HG03135 (cell line): ENCODE results near the gene KCNK5.

Source experiments
- ATAC-seq: cut with Tn5 transposase; IDR thresholded peaks from one replicate; pipeline ENCODE4 v1.9.1; 2021; ENCODE audit warnings: mild to moderate bottlenecking, moderate library complexity; ENCODE audit not compliant: unreplicated experiment

The KCNK5 gene

DNA sequence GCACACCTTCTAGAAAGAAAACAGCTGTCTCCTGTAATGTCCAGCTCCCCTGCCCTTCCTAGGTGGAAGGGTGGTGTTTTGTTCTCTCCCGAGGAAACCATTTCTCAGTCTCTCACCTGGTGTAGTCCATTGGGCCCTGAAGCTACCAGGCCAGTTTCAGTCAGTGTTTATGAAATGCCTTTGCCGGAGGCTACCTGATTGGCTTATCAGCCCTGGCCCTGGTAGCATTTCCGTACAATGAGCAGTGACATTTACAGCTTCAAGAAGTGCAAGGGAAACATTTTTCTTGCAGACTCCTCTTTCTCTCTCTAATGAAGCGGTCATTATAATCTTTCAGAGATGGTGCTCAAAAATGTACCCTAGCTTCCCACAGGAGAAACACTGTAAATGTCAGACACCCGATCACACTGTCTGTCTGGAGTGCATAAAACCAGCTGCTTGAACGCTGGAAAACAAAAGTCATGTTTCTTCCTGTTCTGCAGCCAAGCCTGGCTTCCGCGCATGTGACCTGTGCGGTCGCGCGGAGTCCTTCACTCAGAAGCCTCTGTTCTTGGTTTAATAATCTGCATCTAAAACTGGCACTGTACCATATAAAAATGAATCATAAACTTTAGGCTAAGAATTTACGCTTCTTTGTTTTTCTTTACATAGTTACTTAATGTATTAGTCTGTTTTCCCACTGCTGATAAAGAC is 85.9 kb downstream of the KCNK5 start:
- ATAC-seq = no peak

DNA sequence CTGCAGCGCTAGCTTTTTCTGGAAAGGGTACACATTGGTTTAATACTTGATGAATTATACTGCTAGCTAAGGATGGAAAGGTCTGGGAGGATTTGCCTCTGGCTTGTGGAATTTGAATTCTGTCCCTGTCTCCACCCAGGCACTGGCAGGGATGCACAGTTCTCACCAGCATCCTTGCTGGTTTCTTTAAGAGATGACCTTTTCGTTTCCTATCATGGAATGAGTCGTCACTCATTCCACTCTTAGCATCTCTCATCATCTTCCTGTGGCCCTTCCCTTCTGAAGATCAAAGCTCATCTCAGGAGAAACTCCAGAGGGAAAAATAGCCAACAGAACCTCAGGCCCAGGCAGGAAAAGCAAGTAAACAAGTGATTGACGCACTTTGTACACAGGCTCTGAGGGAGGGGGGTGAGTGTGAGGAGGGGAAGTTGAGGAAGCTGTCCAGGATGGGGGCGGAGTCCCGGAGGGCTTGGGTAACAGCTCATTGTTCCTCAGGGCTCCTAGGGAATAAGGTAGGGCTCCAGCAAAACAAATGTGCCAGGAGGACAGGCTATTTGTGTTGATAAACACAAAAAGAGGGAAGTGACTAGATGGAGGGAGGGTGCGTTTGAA is 88.6 kb downstream of the KCNK5 start:
- ATAC-seq = no peak
